NK-92 (cell line): ENCODE data around the gene RTKN2.
"Not testable (repeated sequence)": the region's sequence is repeated elsewhere in the genome, so short reads cannot be mapped to it uniquely, and the experiment has no call there.

Experiments
- DNase-seq: peaks from one replicate; lab custom pipeline; 2025; ENCODE audit not compliant: unreplicated experiment; lab: John Stamatoyannopoulos, UW

Gene RTKN2

DNA sequence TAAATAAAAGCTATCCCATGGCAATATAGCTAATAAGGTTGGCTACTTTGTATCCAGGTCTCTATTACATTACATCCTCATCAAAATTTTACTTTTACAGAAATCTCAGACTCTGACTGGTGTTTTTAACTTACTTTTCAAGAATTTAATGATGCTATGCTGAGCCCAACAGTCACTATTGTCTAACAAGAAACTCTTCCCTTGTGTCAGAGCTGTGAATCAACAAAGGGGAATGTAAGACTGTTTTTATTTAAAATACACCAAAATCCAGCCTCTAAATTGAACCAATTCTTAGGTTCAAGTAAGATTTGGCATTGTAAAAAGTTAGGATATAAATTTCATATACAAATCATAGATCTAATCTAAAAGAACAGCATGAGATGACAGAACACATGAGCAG, 7.0 kb downstream of the RTKN2 start:
- DNase-seq: no peak

DNA sequence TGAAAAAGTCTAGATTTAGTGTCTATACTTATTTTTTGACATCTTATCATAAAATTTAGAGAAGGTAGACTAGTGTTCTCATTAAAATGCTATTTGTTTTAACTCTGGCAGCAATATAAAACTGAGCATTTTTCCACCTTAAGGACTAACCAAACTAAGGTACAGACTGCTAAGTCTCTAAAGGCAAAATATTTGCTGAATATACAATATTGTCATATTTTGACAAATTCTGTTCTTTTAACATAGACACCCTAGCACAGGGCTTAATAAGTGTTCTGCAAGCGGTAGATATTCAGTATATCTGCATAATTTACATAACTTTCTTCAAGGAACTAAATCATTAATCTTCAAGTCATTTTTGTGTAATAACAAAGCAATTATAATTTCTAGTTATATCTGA, 8.6 kb downstream of the RTKN2 start:
- DNase-seq: no peak

DNA sequence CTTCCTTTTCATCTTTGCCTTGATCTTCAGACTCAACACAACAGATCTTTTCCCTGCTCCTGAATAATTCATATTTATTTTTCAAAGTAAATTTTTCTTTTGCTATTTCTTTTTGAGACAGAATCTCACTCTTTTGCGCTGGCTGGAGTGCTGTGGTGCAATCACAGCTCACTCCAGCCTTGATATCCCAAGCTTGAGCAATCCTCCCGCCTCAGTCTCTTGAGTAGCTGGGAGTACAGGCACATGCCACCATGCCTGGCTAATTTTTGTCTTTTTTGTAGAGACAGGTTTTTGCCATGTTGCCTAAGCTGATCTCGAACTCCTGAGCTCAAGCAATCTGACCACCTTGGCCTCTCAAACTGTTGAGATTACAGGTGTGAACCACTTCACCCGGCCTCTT, 9.2 kb downstream of the RTKN2 start:
- no peak for DNase-seq

DNA sequence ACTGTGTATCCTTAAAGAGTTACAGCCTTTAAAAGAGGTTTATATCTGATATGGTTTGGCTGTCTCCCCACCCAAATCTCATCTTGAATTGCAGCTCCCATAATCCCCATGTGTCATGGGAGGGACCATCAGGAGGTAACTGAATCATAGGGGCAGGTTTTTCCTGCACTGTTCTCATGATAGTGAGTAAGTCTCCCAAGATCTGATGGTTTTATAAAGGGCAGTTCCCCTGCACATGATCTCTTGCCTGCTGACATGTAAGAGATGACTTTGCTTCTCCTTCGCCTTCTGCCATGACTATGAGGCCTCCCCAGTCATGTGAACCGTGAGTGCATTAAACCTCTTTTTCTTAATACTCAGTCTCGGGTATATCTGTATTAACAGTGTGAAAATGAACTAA, 9.7 kb downstream of the RTKN2 start:
- DNase-seq: no peak

DNA sequence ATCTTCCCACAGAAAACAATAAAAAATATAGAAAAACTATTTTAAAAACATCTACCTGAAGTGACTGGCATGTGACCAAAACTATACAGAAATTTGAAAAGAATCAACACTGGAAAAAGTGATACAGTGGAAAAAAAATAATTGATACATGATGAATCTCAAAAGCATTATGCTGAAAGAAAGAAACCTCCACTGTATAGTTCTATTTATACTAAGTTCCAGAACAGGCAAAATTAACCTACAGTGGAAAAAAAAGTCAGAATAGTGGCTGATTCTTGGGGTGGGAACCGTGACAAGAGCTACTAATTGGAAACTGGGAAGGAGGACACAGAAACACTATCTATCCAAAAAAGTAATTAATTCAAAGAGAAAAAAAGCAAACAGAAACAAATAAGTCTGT, 14.9 kb downstream of the RTKN2 start:
- DNase-seq: no peak

DNA sequence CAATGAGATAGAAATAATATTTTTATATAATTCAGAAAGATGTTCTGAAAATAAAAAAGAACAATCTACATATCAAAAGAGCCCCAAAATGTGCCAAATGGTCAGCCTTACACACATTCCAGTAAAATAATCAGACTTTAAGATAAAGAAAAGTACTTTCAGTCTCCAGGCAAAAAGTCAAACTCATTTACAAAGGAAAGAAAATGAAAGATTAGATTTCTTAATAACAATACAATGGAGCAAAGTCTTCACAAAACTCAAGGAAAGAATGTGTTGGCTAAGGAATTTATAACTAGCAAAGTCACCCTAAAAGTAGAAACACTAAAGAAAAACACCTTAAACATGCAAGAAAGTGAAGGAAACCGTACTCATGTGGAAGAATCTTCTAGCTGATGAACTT, 16.6 kb downstream of the RTKN2 start:
- no peak for DNase-seq

DNA sequence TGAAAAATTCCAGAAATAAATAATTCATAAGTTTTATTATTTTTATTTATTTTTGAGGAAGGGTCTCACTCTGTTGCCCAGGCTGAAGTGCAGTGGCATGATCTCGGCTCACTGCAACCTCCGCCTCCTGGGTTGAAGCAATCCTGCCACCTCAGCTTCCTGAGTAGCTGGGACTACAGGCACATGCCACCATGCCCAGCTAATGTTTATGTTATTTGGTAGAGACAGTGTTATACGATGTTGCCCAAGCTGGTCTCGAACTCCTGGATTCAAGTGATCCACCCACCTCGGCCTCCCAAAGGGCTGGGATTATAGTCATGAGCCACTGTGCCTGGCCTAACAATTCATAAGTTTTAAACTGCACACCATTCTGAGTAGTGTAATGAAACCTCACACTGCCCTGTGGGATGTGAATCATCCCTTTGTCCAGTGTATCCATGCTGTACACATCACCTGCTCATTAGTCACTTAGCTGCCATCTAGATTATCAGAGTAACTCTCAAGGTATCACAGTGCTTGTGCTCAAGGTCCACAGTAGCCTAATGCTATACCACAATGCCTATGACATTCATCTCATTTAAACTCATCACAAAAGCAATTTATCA, 17.9 kb downstream of the RTKN2 start:
- DNase-seq: no peak

DNA sequence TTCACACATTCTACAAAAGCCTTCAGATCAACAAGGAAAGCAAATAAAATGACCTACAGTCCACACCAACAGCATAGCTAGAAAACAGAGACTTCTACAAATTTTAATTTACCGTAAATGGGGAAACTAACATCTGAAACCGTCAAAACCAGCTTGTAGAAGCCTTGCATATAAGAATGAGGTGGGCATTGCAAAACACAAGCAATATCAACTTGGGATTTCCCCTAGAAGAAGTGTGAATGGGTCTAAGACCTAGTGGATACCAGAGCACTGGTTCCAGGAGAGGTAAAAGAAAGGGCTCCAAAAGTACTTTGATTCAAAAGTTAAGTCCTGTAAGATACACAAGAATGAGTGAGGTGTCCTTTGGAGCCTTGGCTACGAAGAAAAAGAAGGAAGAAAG, 18.7 kb downstream of the RTKN2 start:
- no peak for DNase-seq

DNA sequence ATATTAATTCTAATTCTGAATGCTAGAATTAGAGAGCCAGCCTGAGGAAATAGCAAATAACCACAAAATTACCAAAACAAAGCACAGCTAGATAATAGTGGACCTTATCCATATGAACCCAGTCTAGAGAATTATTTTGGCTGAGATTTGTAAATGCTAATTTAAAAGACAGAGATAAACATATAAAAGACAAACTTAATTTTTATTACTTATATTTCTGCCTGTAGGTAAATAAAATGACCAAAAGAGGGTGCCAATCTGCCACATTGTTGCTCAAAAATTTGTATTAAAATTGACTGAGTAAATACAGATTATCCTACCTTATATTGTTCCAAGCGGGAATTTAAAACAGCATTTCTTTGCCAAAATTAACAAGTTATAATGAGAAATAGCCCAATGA, 20.2 kb downstream of the RTKN2 start:
- DNase-seq: no peak

DNA sequence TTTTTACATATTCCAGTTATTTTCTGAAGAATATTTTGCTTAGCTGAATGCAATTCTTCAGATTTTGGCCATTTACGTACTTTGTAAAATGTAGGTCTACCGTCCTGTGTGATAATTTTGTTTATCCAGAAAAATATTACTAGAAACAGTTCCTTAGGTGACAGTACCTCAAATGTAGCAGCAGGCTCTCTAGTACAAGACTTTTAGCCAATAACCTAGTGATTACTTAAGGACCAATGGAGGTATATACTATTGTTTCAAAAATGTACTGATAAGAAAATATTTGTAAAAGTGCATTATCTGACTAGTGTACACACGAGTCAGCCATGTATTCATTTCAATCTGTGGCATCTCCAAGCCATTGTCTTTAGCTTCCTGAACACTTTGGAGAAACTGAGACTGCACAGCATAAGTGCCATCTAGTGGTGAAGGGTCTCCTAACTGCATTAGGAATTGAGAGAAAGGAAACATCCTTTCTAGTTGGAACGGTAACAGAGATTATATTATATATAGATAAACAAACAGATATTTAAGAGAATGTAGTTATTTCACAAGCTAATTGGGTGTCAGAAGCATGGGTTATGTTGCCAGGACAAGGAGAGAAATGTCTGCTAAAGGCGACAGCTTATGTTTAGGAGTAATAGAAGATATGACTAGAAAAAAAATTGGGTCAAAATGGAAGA, 23.7 kb downstream of the RTKN2 start:
- DNase-seq: no peak

DNA sequence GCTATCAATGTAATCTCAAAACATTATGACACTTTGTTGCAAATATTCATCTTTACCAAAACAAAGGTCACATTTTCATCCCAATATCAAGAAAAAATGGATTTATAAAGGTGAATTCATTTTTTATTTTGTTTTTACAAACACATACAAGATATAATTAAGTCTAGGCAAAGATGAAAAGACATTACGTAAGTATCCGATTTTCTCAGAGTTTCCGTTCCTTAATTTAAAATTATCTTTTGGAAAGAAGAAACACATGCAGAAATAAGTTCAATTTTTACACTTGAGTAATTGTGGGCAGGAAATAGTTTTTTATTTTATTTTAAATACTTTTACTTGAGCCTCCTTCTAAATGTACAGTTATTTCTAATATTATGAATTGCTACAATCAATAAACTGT, 24.6 kb downstream of the RTKN2 start:
- no peak for DNase-seq

DNA sequence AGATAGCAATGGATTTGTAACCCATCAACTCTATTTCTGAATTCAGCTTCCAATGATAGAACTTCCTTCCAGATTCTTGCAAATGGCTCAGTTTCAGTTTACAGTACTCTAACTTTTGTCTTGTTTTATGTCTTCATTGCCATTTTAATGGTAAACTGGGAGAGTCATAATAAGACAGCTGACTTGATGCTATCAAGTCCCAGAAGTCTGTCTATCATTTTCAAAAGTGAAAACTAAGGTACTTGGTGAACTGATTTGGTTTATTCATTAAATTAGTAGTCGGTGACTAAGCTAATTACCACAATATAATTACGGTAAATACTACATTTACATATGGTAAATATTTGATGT, 25.0 kb downstream of the RTKN2 start:
- no peak for DNase-seq

DNA sequence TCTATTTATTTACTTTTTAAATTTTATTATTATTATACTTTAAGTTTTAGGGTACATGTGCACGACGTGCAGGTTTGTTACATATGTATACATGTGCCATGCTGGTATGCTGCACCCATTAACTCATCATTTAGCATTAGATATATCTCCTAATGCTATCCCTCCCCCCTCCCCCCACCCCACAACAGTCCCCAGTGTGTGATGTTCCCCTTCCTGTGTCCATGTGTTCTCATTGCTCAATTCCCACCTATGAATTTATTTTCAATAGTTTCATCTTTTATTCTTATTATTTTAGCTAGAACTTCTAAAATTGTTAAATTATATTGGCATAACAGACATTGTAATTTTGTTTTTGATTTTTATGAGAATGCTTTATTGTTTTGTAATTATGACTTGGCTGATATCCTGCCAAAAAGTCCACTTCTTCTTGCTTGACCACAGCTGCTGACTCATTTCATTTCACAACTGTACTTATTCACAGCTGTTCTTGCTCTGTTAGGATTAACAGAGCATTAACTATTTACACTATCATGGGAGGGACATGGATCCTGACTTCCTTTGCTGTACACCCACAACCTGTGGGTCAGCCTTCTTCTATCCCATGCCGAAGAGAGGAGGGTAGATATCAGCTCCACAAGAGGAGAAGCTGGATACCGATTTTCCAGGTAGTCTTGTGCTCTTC, 25.5 kb downstream of the RTKN2 start:
- DNase-seq: not testable (repeated sequence)

DNA sequence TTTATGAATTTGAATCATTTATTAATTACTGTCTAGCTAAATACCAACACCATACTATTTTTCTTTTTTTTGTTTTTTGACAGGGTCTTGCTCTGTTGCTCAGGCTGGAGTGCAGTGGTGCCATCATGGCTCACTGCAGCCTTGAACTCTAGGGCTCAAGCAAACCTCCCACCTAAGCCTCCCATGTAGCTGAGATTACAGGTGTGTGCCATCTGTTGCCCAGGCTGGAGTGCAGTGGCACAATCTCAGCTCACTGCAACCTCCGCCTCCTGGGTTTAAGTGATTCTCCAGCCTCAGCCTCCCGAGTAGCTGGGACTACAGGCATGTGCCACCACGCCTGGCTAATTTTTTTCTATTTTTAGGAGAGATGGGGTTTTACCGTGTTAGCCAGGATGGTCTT, 27.1 kb downstream of the RTKN2 start:
- DNase-seq: not testable (repeated sequence)

DNA sequence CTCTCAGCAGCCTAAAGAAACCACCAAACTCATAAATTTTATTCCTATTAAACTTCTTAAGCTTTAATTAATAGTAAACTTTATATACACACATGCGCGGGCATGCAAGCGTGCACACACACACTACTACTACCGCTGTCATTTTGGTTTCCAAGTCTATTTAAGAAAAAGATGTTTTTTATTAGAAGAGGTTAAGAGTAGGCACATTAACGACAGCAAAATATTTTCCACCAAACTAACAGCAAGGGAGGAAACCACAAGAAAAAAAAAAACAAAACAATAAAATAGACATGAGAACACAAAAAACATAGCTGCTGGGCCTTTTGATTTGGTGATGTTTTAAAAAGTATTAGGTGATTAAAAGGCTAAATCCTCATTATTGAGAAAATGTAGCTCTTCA, 28.6 kb downstream of the RTKN2 start:
- DNase-seq: no peak

DNA sequence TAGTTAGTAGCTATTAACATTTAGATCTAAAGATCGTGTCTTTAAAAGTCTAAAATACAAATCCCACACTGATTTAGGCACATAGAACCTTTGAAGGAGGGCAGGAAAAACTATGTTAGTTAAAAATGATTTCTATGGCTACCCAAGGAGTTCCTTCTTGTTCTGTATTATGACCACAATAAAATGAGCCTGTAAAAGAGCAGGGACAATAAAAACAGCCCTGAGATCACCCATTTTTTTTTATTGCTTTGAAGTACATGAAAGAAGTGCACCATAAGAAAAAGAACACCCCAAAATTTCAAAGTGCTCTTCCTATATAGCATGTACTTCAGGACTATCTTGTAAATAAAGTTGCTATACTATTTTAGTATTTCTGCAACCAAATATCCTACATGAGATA, 29.8 kb downstream of the RTKN2 start:
- DNase-seq: no peak

DNA sequence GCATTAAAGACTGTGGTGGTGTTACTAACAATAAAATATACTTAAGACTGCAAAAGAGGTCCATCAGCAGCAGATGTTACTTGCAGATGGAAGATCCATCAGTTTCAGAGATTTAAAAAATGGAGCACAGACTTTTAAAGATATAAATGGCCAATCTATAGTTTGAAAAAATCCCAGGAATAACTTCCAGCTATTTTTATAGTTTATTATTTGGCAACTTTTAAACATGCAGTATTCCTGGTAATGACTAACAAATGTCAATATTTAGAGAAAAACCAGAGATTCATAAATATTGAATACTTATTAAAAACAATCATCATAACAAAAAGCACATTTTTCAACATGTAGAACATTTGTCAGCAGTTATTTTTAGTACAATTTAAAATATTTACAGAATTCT, 30.7 kb downstream of the RTKN2 start:
- DNase-seq: no peak

DNA sequence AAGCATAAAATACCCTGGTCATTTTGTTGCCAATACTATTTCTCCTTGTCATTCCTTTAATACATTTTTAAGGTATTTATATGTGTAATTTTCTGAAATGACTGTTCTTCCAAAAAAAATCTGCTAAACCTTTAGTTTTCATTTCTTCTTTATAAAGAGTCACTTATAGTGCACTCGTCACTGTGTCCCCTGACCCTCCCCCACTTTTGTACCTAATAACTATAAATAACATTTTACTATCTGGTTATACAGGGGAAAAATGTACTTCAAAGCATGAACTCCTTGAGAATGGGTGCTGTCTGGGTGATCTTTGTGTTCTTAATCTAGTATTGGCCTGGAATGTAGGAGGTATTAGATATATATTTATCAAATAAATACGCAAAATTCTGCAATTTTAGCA, 31.1 kb downstream of the RTKN2 start:
- no peak for DNase-seq

DNA sequence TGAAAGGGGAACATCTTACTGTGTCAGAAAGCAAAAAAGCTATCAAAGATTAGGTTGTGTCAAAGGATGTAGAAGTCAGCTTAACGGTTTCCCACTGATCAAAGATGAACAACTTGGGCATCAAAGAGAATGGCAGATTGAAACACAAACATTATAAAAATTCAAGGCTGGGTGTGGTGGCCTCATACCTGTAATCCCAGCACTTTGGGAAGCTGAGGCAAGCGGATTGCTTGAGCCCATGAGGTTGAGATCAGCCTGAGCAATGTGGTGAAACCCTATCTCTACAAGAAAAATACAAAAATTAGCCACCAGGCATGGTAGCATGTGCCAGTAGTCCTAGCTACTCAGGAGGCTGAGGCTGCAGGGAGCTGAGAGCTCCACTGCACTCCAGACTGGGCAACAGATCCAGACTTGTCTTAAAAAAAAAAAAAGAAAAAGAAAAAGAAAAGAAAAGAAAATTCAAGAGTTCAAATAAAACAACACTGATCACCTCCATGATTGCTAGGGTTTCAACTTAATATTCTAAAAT, 34.5 kb downstream of the RTKN2 start:
- DNase-seq: no peak

DNA sequence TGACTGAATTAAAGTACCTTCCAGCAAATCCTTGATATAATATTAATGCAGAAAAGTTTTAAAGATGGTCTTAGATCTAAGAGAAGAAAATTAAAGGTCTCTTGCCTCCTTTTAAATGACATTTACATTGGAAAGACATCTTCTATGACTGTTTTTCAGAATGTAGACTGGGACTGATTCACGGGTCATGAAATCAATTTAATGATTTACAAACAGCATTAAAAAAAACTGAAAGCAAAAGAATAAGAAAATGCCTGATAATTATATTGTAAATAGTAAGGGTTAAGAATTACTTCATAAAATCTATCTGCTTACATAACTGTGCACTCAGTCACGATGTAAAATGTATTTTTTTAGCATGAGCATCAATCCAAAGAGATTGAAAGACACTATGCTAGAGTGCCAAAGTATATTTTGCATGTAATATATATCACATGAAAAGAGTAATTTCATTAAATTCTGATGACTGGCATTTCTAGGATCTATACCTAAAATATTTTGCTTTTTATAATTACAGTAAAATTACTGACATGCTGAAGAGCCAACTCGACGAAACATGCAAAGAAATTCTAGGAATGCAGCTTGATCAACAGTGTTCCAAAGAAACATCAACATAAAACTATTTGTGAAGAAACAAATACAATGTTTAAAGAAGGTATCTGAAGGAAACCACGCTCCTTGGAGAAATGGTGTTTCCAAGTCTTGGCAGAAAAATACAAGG, 35.1 kb downstream of the RTKN2 start:
- DNase-seq: no peak

DNA sequence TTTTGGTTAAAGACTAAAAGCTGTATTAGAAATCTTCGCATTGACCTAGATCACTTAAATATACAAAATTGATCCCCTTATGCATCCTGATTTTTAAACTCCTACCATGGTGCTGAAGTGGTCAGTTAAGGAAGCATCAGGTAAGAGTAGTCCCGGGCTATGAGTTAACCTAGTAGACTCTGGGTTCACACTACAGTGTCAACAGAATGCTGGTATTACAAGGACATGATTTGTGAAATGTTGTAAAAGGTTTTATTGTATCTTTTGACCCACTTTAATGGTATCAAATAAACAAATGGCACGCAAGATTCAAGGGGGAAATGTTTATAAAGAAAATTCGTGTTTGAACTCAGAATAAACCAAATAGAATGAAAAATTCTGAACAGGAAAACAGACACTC, 36.8 kb downstream of the RTKN2 start:
- no peak for DNase-seq

DNA sequence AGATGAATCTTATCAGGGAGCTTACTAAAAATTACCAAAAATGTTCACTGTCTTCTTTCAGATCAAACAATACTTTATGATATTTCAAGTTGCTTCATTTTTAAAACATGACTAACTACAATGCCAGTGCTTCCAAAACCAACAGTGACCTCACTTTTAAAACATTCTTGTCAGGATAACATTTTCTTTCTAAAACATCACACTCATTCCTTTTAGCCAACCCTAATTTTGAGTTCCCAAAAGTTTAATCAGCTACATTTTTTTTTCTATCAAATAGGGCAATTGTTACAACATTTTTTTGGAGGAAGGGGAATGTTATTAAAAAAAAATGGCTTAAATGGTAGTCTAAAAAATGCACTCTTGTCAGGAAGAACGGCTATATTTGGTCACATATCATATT, 37.3 kb downstream of the RTKN2 start:
- no peak for DNase-seq
